GM12874 (cell line): ENCODE data around the gene NCOA6.

Source experiments
- CTCF ChIP-seq: IDR thresholded peaks from 2 replicates; pipeline ENCODE4 v1.5.1; 2011; ENCODE audit warnings: low read depth, mild to moderate bottlenecking, control low read depth, low read length, moderate library complexity; ENCODE audit not compliant: insufficient read depth

NCOA6 gene

GRCh38 chr20:34768096-34768495 is 57.4 kb downstream of the NCOA6 start:
- TF ChIP-seq CTCF = no peak

GRCh38 chr20:34762031-34762555 is 63.4 kb downstream of the NCOA6 start:
- TF ChIP-seq CTCF = no peak

- no peak for TF ChIP-seq CTCF
These were observed 70.1 kb downstream of the NCOA6 start for GRCh38 chr20:34755367-34755766.

GRCh38 chr20:34754611-34755010 is 70.8 kb downstream of the NCOA6 start:
- TF ChIP-seq CTCF = no peak

- TF ChIP-seq CTCF = no peak
These were observed 71.6 kb downstream of the NCOA6 start for GRCh38 chr20:34753706-34754461.

- TF ChIP-seq CTCF = no peak
These were observed 74.0 kb downstream of the NCOA6 start for GRCh38 chr20:34751453-34751852.

- TF ChIP-seq CTCF = no peak
These were observed 75.0 kb downstream of the NCOA6 start for GRCh38 chr20:34750484-34750883.

GRCh38 chr20:34748709-34749108 is 76.7 kb downstream of the NCOA6 start:
- TF ChIP-seq CTCF = no peak
